T-helper 2 cell (primary cell): ENCODE data around the gene PPP1R13L.

Source experiments
- DNase-seq, 5 experiments: peaks; one replicate each; pipeline versions ENCODE4 v3.0.0 to v3.0.0-alpha.2; 2012 to 2022
- total RNA-seq, 2 donors: gene quantifications; one replicate each; lab custom pipeline; 2026; lab: John Stamatoyannopoulos, UW

PPP1R13L gene, protein sequence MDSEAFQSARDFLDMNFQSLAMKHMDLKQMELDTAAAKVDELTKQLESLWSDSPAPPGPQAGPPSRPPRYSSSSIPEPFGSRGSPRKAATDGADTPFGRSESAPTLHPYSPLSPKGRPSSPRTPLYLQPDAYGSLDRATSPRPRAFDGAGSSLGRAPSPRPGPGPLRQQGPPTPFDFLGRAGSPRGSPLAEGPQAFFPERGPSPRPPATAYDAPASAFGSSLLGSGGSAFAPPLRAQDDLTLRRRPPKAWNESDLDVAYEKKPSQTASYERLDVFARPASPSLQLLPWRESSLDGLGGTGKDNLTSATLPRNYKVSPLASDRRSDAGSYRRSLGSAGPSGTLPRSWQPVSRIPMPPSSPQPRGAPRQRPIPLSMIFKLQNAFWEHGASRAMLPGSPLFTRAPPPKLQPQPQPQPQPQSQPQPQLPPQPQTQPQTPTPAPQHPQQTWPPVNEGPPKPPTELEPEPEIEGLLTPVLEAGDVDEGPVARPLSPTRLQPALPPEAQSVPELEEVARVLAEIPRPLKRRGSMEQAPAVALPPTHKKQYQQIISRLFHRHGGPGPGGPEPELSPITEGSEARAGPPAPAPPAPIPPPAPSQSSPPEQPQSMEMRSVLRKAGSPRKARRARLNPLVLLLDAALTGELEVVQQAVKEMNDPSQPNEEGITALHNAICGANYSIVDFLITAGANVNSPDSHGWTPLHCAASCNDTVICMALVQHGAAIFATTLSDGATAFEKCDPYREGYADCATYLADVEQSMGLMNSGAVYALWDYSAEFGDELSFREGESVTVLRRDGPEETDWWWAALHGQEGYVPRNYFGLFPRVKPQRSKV
- total RNA-seq, result 3.0 to 4.4 reads per million in 2 donors

DNA sequence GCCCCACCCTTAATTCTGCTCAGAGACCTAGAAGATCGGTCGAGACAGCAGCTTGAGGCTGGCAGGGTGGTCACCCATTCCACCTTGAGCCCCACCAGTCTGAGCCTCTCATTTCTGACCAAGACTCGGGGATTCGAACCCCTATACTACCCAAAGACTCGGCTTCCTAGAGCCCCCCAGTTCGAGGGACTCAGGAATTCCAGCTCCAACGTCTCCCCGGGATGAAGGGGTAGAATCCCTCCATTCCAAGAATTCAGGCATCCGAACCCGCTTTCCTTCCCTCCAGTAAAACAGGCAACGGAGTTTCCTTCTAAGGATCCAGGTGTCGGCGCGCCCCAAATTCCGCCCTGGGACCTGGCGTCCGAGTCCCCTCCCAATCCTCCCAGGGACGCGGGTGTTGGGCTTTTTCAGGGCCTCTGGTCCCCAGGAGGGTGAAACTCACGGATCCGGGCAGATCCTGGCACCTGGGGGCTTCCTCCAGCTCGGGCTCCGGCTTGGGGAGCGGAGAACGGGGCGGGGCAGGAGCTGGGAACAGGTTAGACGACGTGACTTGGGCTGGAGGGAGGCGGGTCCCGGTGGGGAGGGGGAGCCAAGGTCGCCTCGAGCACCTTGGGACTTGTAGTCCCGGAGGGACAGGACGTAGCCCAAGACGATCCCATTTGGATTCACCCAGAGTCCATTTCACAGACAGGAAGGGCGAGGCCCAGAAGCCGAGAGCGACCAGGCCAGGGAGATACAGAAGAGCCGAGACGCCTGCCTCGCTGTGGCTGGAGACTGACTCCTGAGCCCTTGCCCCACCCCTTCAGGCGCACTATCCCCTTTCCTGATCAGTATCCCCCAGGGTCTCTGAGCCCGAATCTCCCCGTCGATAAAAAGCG is at the start of gene PPP1R13L:
PPP1R13L (minus strand) TSS at position 513 of the 878 bp plus-strand sequence. CDS start 6,751 bp downstream, outside the sequence.
- peak in 3 of 5 experiments; percentile 33 to 86 (median 39) for DNase-seq

DNA sequence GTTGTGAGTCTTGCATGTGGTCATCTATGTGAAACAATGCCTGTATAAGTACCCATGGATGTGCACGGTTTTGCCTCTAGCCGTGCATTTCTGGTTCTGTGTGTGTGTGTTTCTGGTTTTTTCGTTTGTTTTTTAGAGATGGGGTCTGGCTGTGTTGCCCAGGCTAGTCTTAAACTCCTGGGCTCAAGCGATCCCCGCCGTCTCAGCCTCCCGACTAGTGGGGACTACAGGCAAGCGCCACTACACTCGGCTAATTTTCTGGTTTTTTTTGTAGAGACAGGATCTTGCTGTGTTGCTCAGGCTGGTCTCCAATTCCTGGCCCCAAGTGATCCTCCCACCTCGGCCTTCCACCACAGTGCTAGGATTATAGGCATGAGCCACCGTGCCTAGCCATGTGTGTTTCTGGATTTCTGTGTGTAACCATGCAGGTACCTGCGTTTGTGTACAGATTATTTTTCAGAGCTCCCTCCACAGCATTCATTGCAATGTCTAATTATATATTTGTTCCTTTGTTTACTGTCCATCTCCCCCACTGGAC is 47.0 kb upstream of the PPP1R13L start:
- no peak for DNase-seq

DNA sequence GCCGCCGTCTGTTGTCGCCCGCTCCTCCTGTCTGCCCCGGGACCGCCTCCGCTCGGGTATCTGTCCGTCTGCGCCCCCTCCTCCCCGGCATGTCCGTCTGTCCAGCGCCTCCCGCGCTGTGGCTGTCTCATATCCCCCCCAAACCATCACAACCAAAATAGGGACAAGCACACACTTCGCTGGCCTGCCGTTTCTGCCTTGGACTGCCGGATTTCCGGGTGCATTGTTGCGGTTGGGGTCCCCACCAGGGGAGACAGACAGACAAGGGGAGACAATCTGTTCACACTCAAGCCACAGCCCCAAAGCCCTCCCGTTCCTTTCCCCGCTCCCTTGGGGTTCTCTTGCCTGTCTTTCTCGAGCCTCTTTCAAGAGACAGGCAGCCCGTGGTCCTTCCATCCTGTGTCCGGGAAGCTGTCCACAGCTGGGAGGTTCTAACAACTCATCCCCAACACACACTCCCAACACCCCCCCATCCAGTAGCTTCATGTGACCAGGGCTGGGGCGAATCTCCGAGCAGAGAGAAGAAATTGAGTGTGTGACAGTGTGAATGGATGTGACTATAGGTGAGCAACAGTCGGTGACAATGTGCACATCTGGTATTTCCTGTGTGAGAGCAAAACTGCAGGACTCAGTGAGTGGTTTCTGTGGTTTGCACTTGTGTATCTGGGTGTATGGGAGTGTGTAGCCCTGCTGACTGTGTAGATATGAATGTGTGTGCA is 46.4 kb upstream of the PPP1R13L start:
- DNase-seq, result peak in 3 of 5 experiments; percentile 43 to 94 (median 84)

DNA sequence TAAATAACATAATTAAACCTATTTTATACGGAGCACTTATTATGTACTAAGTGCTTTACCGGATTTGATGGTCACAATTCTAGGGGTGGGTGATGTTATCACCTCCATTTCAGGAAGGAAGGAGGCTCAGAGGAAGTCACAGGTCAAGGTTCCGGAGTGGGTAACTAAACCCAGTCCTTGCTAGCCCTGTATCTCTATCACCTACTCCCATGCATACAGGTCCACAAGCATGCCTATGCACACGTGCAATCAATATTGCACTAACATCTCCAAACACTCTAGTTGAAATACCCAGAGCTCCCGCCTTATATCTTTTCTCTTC is 45.1 kb upstream of the PPP1R13L start:
- peak in 2 of 5 experiments; percentile 60 to 73 for DNase-seq

DNA sequence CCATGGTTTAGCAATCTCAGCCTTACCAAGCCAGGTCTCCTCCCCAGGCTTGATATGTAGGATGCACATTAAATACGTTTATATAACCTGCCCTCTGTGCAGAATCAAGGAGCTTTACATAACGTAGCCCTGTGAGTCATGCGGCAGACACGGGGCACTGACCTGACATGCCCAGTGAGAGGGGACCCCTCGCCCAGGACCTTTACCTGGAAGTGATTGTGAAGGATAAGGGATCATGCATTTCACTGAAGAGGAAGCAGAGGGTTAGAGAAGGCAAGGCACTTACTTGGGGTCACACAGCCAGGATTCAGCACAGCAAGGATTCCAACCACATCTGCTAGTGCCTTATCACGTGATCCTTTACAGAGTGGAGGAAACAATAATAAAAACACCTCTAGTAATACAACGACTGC is 44.0 kb upstream of the PPP1R13L start:
- DNase-seq, result peak in 1 of 5 experiments; percentile 27

DNA sequence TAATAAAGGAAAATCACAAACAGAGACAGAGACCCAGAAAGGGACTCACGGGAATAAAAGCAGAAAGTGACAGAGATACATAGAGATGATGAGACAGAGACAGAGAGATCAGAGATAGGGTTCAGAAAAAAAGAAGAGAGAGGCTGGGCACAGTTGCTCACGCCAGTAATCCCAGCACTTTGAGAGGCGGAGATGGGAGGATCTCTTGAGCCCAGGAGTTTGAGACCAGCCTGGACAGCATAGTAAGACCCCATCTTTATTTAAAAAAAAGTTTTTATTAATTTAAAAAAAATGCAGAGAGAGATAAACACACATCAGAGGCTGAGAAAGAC is 43.5 kb upstream of the PPP1R13L start:
- no peak for DNase-seq

DNA sequence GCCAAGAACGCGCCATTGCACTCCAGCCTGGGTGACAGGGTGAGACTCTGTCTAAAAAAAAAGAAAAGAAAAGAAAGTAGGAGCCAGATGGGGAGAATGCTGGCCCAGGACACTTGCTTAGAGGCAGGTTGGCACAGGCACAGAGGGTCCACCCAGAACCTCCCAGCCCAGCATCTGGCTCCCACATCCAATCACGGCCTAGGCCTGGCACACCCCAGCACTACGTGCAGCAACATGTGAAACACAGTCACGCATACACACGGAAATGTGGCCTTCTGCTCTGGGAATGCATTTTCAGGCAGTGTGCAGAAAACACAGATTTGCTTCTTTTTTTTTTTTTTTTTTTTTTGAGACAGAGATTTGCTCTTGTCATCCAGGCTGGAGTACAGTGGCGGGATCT is 42.1 kb upstream of the PPP1R13L start:
- no peak for DNase-seq

DNA sequence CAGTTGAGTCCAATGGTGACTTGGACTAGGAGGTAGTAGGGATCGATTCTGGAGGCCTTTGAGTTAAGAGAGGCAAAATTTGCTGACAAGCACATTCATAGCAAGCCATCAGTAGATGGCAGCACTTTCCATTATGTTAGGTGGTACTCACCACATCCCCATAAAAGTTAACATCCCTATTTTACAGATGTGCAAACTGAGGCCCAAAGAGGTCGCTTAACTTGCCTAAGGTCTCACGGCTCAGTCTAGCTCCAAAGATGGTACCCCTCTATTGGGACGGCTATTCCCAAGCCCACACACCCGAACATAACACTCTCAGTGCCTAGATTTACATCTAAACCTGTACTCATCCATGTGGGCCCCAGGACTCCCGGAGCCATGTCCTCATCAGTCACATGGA is 41.4 kb upstream of the PPP1R13L start:
- peak in 2 of 5 experiments; percentile 22 to 59 for DNase-seq

DNA sequence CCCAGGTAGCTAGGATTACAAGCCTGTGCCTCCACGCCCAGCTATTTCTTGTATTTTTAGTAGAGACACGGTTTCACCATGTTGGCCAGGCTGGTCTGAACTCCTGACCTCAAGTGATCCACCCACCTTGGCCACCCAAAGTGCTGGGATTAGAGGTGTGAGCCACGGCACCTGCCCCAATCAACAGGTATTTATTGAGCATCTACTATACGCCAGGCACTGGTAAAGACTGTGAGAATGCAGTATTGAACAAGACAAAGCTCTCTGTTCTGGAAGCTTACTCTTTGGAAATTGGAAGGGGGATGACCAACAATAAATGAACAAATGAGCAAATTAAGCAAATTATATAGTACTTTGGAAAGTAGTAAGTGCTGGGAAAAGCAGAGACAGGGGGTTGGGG is 40.3 kb upstream of the PPP1R13L start:
- no peak for DNase-seq

DNA sequence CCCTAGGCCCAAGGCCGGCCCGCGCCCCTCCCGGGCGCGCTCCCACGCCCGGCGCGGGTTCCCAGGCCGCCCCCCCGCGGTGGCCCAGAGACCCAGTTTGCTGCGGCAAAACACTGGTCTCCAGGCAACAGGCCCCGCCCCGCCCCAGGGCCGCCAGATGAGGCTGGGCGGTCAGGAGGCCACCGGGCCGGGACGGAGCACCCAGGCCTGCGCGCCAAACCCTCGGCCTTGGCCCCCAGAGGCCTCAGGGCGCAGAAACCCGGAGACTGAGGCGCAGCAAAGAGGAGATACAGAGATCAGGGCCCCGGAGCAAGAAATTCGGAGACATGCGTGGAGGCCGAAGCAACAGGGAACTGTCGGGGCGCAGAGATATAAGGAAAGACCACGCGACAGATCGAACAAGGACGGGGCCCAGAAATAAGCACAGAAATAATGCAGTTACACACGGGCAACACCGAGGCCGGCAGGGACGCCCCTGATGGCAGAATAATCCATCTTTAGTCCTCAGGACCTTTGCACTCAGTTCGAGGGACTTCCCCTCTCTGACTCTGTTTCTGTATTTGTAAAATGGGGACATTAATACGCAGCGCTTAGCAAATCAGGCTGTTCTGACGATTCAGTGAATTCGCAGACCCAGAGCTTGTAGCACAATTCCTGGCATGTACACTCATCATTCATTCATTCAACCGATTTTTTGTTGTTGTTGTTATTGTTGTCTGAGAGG is 39.6 kb upstream of the PPP1R13L start:
- DNase-seq, result peak; percentile 61 to 82 (median 65)

DNA sequence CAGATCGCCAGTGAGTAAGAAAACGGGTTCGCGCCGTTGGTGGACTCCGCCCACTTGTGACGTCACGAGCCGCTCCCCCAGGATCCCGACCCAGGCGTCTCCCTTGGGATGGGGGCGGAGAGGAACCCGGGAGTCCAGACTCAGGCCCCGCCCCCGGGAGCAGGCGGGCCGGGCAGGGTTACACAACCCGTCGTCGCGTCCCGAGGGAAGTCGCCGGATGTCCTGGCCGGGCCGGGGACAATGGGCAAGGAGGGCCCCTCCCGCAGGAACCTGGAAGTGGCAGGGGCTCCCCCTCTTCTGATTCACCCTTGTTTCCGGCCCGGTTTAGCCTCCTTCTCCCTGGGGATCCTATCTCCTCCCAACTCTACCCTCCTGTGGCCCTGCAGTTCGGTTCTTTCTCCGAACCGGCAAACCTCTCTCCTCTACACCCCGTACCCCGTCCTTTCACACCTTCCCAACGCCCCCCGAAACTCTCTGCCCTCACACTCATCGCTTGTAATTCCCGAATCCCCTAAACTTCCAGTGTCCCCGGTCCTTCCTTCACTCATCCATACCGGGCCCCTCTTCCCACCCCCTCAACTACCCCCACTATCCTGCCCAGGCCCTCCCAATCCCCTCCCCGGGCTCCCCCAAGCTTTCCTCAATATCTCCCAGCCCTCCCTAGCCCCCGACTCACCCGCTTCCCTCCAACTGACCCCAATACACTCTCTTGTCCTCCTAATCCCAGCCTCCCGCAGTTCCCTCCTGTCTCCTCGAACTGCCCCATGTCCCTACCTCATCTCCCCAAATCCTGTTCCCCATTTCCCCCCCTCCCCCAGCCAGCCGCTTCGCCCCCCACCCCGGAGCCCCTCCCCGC is 38.8 kb upstream of the PPP1R13L start:
- peak in 3 of 5 experiments; percentile 19 to 60 (median 31) for DNase-seq

DNA sequence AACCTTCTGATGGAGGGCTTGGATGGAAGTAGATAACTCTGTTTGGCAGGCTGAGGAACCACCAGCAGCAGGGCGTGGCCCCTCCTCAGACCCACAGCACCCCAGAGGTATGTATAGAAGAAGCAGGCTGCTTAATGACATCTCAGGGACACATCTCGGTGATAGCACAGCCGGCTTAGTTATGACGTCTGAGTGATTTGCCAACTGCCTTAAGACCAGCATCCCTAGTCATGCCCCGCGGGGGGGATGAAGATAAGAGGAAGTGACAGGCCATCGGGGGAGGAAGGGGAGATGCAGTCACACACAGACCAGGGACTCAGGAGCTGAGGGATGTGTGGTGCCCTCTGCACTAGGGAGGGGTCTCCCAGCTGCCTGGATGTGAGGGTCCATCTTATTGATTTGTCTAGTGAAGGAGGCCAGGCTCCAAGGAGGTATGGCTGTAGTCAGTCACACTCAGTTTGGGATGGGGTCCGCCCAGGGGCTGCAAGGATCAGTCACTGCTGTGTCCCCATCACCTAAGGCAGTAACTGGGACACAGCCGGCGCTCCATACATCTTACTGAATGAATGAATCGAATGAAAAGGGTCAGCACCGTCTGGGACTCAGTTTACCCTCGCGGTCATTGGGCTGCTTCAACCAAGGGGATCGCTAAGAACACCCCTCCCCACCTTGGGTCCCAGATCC is 38.1 kb upstream of the PPP1R13L start:
- DNase-seq, result peak in 2 of 5 experiments; percentile 38 to 40

DNA sequence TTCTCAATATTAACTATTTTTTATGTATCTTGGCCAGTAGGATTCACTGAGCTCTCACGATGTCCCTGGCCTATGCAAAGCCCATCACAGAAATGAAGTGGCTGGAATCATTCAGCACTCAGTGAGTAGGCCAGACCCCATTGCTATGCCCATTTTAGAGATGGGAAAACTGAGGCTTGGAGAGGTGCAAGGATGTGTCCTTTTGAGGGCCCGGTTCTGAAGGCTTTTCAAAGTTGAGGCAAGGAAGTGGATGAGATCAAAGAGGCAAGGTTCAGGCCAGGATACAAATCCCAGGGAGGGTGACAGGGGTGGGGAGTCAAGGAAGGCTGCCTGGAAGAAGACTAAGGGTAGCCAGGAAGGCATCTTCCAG is 37.5 kb upstream of the PPP1R13L start:
- no peak for DNase-seq

DNA sequence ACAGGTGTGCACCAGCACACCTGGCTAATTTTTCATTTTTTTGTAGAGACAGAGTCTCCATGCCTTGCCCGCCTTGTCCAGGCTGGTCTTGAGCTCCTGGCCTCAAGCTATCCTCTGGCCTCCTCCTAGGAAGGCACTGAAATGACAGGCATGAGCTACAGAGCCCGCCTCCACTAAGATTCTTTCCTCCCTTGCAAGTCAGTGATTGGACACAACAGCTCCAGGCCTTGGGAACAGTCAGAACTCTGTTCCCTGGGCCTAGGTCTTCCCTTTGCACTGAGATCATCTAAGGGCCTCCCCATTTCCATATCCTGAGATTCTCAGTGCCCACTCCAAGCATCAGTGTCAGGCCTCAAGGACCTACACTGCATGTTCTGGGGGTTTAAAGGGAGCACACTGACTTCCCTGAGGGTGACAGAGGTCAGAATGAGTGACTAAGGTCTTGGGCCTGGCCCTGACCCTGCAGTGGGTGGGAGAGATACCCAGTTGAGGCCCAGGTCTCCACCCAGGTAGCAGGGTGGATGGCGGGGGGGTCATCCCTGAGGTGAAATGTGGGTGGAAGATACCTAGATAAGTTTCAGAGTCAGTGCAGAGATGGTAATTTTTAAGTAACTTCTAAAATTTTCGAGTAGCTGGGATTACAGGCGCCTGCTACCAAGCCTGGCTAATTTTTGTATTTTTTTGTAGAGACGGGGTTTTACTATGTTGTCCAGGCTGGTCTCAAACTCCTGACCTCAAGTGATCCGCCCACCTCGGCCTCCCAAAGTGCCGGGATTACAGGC is 36.2 kb upstream of the PPP1R13L start:
- DNase-seq, result no peak

DNA sequence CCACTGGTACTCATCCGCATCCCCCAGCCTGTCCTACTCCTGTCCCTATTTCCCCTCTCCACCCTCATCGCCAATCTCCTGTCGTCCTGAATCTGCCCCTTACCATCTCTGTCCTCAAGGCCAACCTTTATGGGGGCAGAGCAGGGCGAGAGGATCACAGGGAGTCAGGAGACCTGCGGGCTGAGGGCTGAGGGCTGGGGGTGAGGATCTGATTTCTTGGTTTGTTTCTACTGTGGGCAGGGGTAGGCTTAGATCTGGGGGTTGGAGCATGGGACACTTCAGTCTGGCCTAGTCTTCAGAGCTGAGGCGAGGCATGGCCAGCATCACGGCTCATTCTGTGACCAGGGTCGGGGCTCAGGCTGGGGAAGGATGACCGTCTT is 35.4 kb upstream of the PPP1R13L start:
- DNase-seq, result no peak

DNA sequence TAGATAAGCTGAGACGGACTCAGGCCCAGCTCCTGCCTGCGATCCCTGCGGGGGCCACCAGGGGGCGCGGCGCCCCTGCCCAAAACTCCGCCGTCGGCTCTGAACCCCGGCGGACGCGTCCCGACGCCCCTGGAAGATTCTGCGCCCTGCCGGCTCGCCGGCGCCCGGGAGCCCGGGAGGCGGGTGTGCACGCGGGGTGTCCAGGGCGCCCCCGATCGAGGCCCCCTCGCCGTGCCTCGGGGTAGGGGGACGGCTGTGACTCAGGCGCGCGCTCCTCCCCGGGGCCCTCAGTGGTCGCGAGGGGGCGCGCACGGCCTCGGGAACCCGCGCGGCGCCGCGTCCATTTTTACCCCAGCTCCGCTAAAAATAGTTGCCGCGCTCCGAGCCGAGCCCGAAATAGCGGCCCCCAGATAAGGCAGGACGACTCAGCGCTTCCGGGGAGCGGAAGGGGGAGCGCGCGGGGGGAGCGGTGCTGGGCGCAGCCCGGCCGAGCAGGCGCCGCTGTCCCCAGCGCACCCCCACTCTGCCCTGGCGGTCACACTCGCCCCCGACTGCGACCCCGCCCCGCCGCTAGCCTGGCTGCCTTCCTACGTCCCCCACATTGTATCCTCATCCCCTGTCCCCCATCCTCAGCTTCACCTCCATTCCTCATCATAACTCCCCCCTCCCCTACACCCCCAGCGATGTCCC is 34.8 kb upstream of the PPP1R13L start:
- DNase-seq, result peak; percentile 72 to 87 (median 77)

DNA sequence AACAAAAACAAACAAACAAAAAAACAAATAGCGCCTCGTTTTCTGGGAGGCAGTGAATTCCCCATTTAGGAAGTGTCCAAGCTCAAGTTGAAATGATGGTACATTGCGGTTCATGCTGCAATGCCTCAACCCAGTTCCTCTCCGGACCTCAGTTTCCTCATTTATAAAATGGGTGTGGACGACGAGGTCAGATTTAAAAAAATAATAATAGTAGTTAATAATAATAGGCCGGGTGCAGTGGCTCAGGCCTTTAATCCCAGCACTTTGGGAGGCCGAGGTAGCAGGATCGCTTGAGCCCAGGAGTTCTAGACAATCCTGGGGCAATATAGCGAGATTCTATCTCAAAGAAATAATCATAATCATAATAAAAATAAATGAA is 34.3 kb upstream of the PPP1R13L start:
- no peak for DNase-seq

DNA sequence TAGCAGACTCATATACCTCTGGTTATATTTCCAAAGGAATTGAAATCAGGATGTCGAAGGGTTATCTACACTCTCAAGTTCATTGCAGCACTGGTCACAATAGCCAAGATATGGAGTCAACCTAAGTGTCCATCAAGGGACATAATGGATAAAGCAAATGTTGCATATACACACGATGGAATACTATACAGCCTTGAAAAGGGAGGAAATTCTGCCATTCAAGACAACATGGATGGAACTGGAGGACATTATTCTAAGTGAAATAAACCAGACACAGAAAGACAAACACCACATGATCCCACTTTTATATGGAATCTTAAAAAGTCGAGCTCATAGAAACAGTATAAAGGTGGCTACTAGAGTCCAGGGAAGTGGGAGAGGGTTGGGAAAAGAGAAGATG is 32.5 kb upstream of the PPP1R13L start:
- DNase-seq, result no peak
